A673 (cell line): ENCODE measurements around the gene TMEFF2.

Experiments used
- CTCF ChIP-seq: fragments of 300-800, 200-600 bp; sonication (generic); conservative IDR thresholded peaks from 2 replicates; pipeline ENCODE4 v1.5.1; 2017; ENCODE audit warnings: low read depth, mild to moderate bottlenecking, antibody characterized with exemption, low read length, moderate library complexity, mixed read lengths
- EZH2 ChIP-seq: fragments of 200-600 bp; sonication (generic); IDR thresholded peaks from 2 replicates; pipeline ENCODE4 v1.6.1; 2017; ENCODE audit warnings: borderline replicate concordance, low read depth, mild to moderate bottlenecking, mixed read lengths, antibody characterized with exemption, low read length; ENCODE audit not compliant: poor library complexity, severe bottlenecking

GRCh38 chr2:192073878-192074277, 120.9 kb downstream of the TMEFF2 start:
- TF ChIP-seq CTCF (no peak), EZH2 (no peak)
